Fibroblast of lung (primary cell): ENCODE results near the gene EHMT1. TPM values are rescaled to one million over a fixed set of nuclear protein-coding genes. Genes with fewer than 3 reads are reported as not detected.

Source experiments
- DNase-seq, 2 donors: peaks; one replicate each; pipeline versions ENCODE4 v3.0.0 to v3.0.0-alpha.2; 2010; ENCODE audit warnings: low read depth in 2 of 2
- H2AFZ ChIP-seq: 2 replicates; pipeline ENCODE4 v1.5.1; 2012; ENCODE audit warnings: low read length, control low read depth, inconsistent platforms
- H3K27ac ChIP-seq: 2 replicates; pipeline ENCODE4 v1.5.1; 2011; ENCODE audit warnings: low read length, control low read depth; ENCODE audit not compliant: insufficient read depth
- H3K27me3 ChIP-seq: 2 replicates; pipeline ENCODE4 v1.5.1; 2011; ENCODE audit warnings: mild to moderate bottlenecking, low read length; ENCODE audit not compliant: control insufficient read depth, insufficient read depth
- H3K36me3 ChIP-seq: 2 replicates; pipeline ENCODE4 v1.5.1; 2011; ENCODE audit warnings: low read length; ENCODE audit not compliant: control insufficient read depth, insufficient read depth
- H3K4me1 ChIP-seq: 2 replicates; pipeline ENCODE4 v1.5.1; 2011; ENCODE audit warnings: low read length; ENCODE audit not compliant: control insufficient read depth, insufficient read depth; ENCODE audit errors: extremely low read depth
- H3K4me2 ChIP-seq: 2 replicates; pipeline ENCODE4 v1.5.1; 2011; ENCODE audit warnings: low read length, control low read depth; ENCODE audit not compliant: insufficient read depth; ENCODE audit errors: extremely low read depth
- H3K4me3 ChIP-seq, 4 experiments: fragments of 200-600 bp in 1 of 4; sonication (generic) in 1 of 4; replicated peaks in 1 of 4; 2 replicates each; pipeline ENCODE4 v1.5.1; 2011 to 2016; ENCODE audit warnings: low read length in 4 of 4, low read depth in 3 of 4, mild to moderate bottlenecking in 3 of 4, control low read depth in 2 of 4, inconsistent platforms in 1 of 4, mixed read lengths in 1 of 4; ENCODE audit not compliant: insufficient read depth in 1 of 4; ENCODE audit errors: control extremely low read depth in 1 of 4
- H3K79me2 ChIP-seq: 2 replicates; pipeline ENCODE4 v1.5.1; 2012; ENCODE audit warnings: mild to moderate bottlenecking, low read length, inconsistent platforms; ENCODE audit not compliant: control insufficient read depth, insufficient read depth
- H3K9ac ChIP-seq: 2 replicates; pipeline ENCODE4 v1.5.1; 2011; ENCODE audit warnings: mild to moderate bottlenecking, low read length, control low read depth; ENCODE audit not compliant: insufficient read depth
- H3K9me3 ChIP-seq: 2 replicates; pipeline ENCODE4 v1.5.1; 2012; ENCODE audit warnings: low read depth, low read length; ENCODE audit not compliant: control insufficient read depth, insufficient read depth
- H4K20me1 ChIP-seq: 2 replicates; pipeline ENCODE4 v1.5.1; 2011; ENCODE audit warnings: low read length; ENCODE audit not compliant: control insufficient read depth, insufficient read depth; ENCODE audit errors: extremely low read depth
- CTCF ChIP-seq, 2 donors: IDR thresholded peaks in 1 of 2; conservative IDR thresholded peaks in 1 of 2; 1 replicate in 1 of 2; 2 replicates in 1 of 2; pipeline ENCODE4 v1.5.1; 2011 to 2012; ENCODE audit warnings: low read length in 2 of 2, control low read depth in 1 of 2, inconsistent platforms in 1 of 2, low read depth in 1 of 2, mild to moderate bottlenecking in 1 of 2
- EZH2 ChIP-seq: IDR thresholded peaks from 2 replicates; pipeline ENCODE4 v1.5.1; 2012; ENCODE audit warnings: low read length, control low read depth, mild to moderate bottlenecking; ENCODE audit errors: missing control alignments
- polyA plus RNA-seq, 2 donors: library from polyadenylated mRNA; depleted of rRNA in 1 of 2; stranded (reverse) in 1 of 2; unstranded in 1 of 2; fragments of >200 nt; gene quantifications; 2 replicates each; pipeline ENCODE4 v1.2.1, GENCODE V29; 2011 to 2012; ENCODE audit warnings: missing spikeins in 1 of 2
- total RNA-seq: library from RNA; depleted of rRNA; stranded (reverse); fragments of >200 nt; gene quantifications from 2 replicates; pipeline ENCODE4 v1.2.1, GENCODE V29; 2014

Gene EHMT1
- total and polyA plus RNA-seq, 2 donors (not counting 1 experiment from before 2014, with no cell fraction given): 22.4 to 48.6 TPM

GRCh38 chr9:137688261-137688660 is 69.5 kb downstream of the EHMT1 start:
- no peaks in the 10 kb centered on the region for H3K27me3 ChIP-seq
- H4K20me1 ChIP-seq: no peaks in the 10 kb centered on the region
- peaks cover 53% of the 10 kb centered on the region for H3K79me2 ChIP-seq
- no peak overlapping the region for H3K9ac ChIP-seq
- H3K9me3 ChIP-seq: no peaks in the 10 kb centered on the region
- TF ChIP-seq CTCF (conservative IDR thresholded peaks at IDR 0.05 in 1 of 2, IDR thresholded peaks at IDR 0.05 in 1 of 2; ENCODE audit: low read depth in 1 of 2, low read length in 2 of 2) (no peak), EZH2 (no peak)
- H2AFZ ChIP-seq: no peak overlapping the region
- no peaks in the 10 kb centered on the region for H3K36me3 ChIP-seq
- H3K27ac ChIP-seq: no peak overlapping the region
- H3K4me1 ChIP-seq: peaks cover 4% of the 10 kb centered on the region
- DNase-seq: no peak
- no peak overlapping the region for H3K4me3 ChIP-seq
- no peak overlapping the region for H3K4me2 ChIP-seq

- TF ChIP-seq EZH2 (no peak), CTCF (conservative IDR thresholded peaks at IDR 0.05 in 1 of 2, IDR thresholded peaks at IDR 0.05 in 1 of 2; ENCODE audit: low read depth in 1 of 2, low read length in 2 of 2) (no peak)
- DNase-seq: no peak
- Histone ChIP-seq H3K9me3 (no peaks in the 10 kb centered on the region), H3K27me3 (no peaks in the 10 kb centered on the region), H4K20me1 (no peaks in the 10 kb centered on the region), H3K9ac (no peak overlapping the region), H3K36me3 (no peaks in the 10 kb centered on the region), H3K79me2 (peaks cover 51% of the 10 kb centered on the region), H3K4me3 (no peak overlapping the region), H3K4me2 (no peak overlapping the region), H2AFZ (no peak overlapping the region), H3K4me1 (peaks cover 4% of the 10 kb centered on the region), H3K27ac (no peak overlapping the region)
These were observed 69.9 kb downstream of the EHMT1 start for GRCh38 chr9:137688725-137689124.

- no peak for TF ChIP-seq CTCF (conservative IDR thresholded peaks at IDR 0.05 in 1 of 2, IDR thresholded peaks at IDR 0.05 in 1 of 2; ENCODE audit: low read depth in 1 of 2, low read length in 2 of 2)
- TF ChIP-seq EZH2: no peak
- Histone ChIP-seq H3K9me3 (no peaks in the 10 kb centered on the region), H2AFZ (no peak overlapping the region), H3K4me3 (no peak overlapping the region), H3K27ac (no peak overlapping the region), H4K20me1 (no peaks in the 10 kb centered on the region), H3K36me3 (no peaks in the 10 kb centered on the region), H3K9ac (no peak overlapping the region), H3K4me2 (no peak overlapping the region), H3K27me3 (no peaks in the 10 kb centered on the region), H3K4me1 (peaks cover 4% of the 10 kb centered on the region), H3K79me2 (peaks cover 59% of the 10 kb centered on the region)
- peak in 1 of 2 donors; percentile 85 for DNase-seq
These were observed 71.1 kb downstream of the EHMT1 start for GRCh38 chr9:137689745-137690529.
